ENCODE data around the gene MYDGF. TPM values are rescaled to one million over a fixed set of nuclear protein-coding genes. Genes with fewer than 3 reads are reported as not detected.

MYDGF gene
- total RNA-seq, 4 donors from 2014 or later, result 17.5 to 43.6 (median 28.3) TPM

- DNase-seq (ENCODE audit: low spot score in 2 of 2), result no peak
- TF ChIP-seq, protein P1, sequence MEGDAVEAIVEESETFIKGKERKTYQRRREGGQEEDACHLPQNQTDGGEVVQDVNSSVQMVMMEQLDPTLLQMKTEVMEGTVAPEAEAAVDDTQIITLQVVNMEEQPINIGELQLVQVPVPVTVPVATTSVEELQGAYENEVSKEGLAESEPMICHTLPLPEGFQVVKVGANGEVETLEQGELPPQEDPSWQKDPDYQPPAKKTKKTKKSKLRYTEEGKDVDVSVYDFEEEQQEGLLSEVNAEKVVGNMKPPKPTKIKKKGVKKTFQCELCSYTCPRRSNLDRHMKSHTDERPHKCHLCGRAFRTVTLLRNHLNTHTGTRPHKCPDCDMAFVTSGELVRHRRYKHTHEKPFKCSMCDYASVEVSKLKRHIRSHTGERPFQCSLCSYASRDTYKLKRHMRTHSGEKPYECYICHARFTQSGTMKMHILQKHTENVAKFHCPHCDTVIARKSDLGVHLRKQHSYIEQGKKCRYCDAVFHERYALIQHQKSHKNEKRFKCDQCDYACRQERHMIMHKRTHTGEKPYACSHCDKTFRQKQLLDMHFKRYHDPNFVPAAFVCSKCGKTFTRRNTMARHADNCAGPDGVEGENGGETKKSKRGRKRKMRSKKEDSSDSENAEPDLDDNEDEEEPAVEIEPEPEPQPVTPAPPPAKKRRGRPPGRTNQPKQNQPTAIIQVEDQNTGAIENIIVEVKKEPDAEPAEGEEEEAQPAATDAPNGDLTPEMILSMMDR (IDR thresholded peaks at IDR 0.05), result no peak
- H3K27ac ChIP-seq, result no peak overlapping the region
- no peaks in the 10 kb centered on the region for H3K4me1 ChIP-seq
- H3K4me3 ChIP-seq, result no peak overlapping the region
- H3K36me3 ChIP-seq, result peaks cover 75% of the 10 kb centered on the region
- no peaks in the 10 kb centered on the region for H3K27me3 ChIP-seq
- WGBS, result 89% methylated on average over 7 of the region's 8 CpGs
- peaks cover 7% of the 10 kb centered on the region for H3K9me3 ChIP-seq
These were observed 14.0 kb downstream of the MYDGF start for GRCh38 chr19:4656102-4656501.

- H3K36me3 ChIP-seq, result peaks cover 61% of the 10 kb centered on the region
- no peaks in the 10 kb centered on the region for H3K4me1 ChIP-seq
- no peak for DNase-seq (ENCODE audit: low spot score in 2 of 2)
- H3K9me3 ChIP-seq, result peaks cover 7% of the 10 kb centered on the region
- H3K27ac ChIP-seq, result no peak overlapping the region
- TF ChIP-seq EP300 (IDR thresholded peaks at IDR 0.05) (no peak), POLR2A (IDR thresholded peaks at IDR 0.05) (no peak), POLR2AphosphoS5 (IDR thresholded peaks at IDR 0.05) (no peak)
- TF ChIP-seq, protein P1 (IDR thresholded peaks at IDR 0.05), result no peak
- WGBS, result 81% methylated on average over 27 of the region's 27 CpGs
- no peaks in the 10 kb centered on the region for H3K27me3 ChIP-seq
- no peak overlapping the region for H3K4me3 ChIP-seq
These were observed 15.4 kb downstream of the MYDGF start for GRCh38 chr19:4654437-4655361.

- no peak overlapping the region for H3K4me3 ChIP-seq
- TF ChIP-seq EP300 (IDR thresholded peaks at IDR 0.05), result no peak
- no peak for TF ChIP-seq POLR2AphosphoS5 (IDR thresholded peaks at IDR 0.05)
- TF ChIP-seq, protein P1 (IDR thresholded peaks at IDR 0.05), result no peak
- TF ChIP-seq POLR2A (IDR thresholded peaks at IDR 0.05), result no peak
- DNase-seq (ENCODE audit: low spot score in 2 of 2), result no peak
- peaks cover 53% of the 10 kb centered on the region for H3K36me3 ChIP-seq
- H3K9me3 ChIP-seq, result peaks cover 7% of the 10 kb centered on the region
- no peak overlapping the region for H3K27ac ChIP-seq
- WGBS, result 83% methylated on average over 13 of the region's 13 CpGs
- H3K27me3 ChIP-seq, result no peaks in the 10 kb centered on the region
- no peaks in the 10 kb centered on the region for H3K4me1 ChIP-seq
These were observed 16.2 kb downstream of the MYDGF start for GRCh38 chr19:4653793-4654436.

GRCh38 chr19:4652075-4652474, 18.1 kb downstream of the MYDGF start:
- Histone ChIP-seq H3K27ac (no peak overlapping the region), H3K9me3 (no peaks in the 10 kb centered on the region), H3K27me3 (no peaks in the 10 kb centered on the region), H3K36me3 (peaks cover 35% of the 10 kb centered on the region), H3K4me3 (no peak overlapping the region), H3K4me1 (peaks cover 5% of the 10 kb centered on the region)
- no peak for TF ChIP-seq POLR2A (IDR thresholded peaks at IDR 0.05)
- TF ChIP-seq EP300 (IDR thresholded peaks at IDR 0.05), result no peak
- TF ChIP-seq, protein P1 (IDR thresholded peaks at IDR 0.05), result no peak
- no peak for TF ChIP-seq POLR2AphosphoS5 (IDR thresholded peaks at IDR 0.05)
- DNase-seq (ENCODE audit: low spot score in 2 of 2), result no peak
- 94% methylated on average over 30 of the region's 44 CpGs for WGBS

- Histone ChIP-seq H3K9me3 (no peaks in the 10 kb centered on the region), H3K4me1 (peaks cover 5% of the 10 kb centered on the region), H3K27me3 (no peaks in the 10 kb centered on the region), H3K4me3 (no peak overlapping the region), H3K36me3 (peaks cover 16% of the 10 kb centered on the region), H3K27ac (no peak overlapping the region)
- WGBS, result 79% methylated on average over 2 of the region's 2 CpGs
- DNase-seq (ENCODE audit: low spot score in 2 of 2), result no peak
- TF ChIP-seq, protein P1 (IDR thresholded peaks at IDR 0.05), result no peak
- TF ChIP-seq EP300 (IDR thresholded peaks at IDR 0.05) (no peak), POLR2AphosphoS5 (IDR thresholded peaks at IDR 0.05) (no peak), POLR2A (IDR thresholded peaks at IDR 0.05) (no peak)
These were observed 20.0 kb downstream of the MYDGF start for GRCh38 chr19:4650159-4650558.

Measured in suprapubic skin (tissue), 4 donors.